Ishikawa (cell line): ENCODE measurements around the gene HSF2.

Experiments used
- CEBPB ChIP-seq: IDR thresholded peaks from 2 replicates; pipeline ENCODE4 v1.6.1; 2012
- EP300 ChIP-seq: IDR thresholded peaks from 2 replicates; pipeline ENCODE4 v1.6.1; 2012; ENCODE audit warnings: borderline replicate concordance
- FOXM1 ChIP-seq: IDR thresholded peaks from 2 replicates; pipeline ENCODE4 v1.6.1; 2012; ENCODE audit warnings: low read depth, borderline replicate concordance
- MAX ChIP-seq: IDR thresholded peaks from 2 replicates; pipeline ENCODE4 v1.6.1; 2012
- NFIC ChIP-seq: IDR thresholded peaks from 2 replicates; pipeline ENCODE4 v1.6.1; 2012
- RAD21 ChIP-seq: IDR thresholded peaks from 2 replicates; pipeline ENCODE4 v1.6.1; 2012; ENCODE audit warnings: low read depth
- REST ChIP-seq: IDR thresholded peaks from 2 replicates; pipeline ENCODE4 v1.6.1; 2012; ENCODE audit warnings: low read depth, mild to moderate bottlenecking
- TAF1 ChIP-seq: IDR thresholded peaks from 2 replicates; pipeline ENCODE4 v1.6.1; 2012; ENCODE audit warnings: low read depth, mild to moderate bottlenecking
- USF1 ChIP-seq: IDR thresholded peaks from 2 replicates; pipeline ENCODE4 v1.6.1; 2012
- YY1 ChIP-seq: IDR thresholded peaks from 2 replicates; pipeline ENCODE4 v1.6.1; 2012; ENCODE audit warnings: low read depth
- ZBTB7A ChIP-seq: IDR thresholded peaks from 2 replicates; pipeline ENCODE4 v1.6.1; 2012; ENCODE audit warnings: low read depth

GRCh38 chr6:122392564-122393350 lies 6.7 kb upstream of the HSF2 start:
- TF ChIP-seq MAX = no peak
- no peak for TF ChIP-seq REST
- TF ChIP-seq CEBPB = no peak
- no peak for TF ChIP-seq FOXM1
- no peak for TF ChIP-seq NFIC
- TF ChIP-seq YY1 = no peak
- no peak for TF ChIP-seq USF1
- TF ChIP-seq EP300 = no peak
- TF ChIP-seq RAD21 = no peak
- no peak for TF ChIP-seq TAF1
- no peak for TF ChIP-seq ZBTB7A
